GM21381 (cell line): ENCODE results near the gene HPSE.
"Not testable (repeated sequence)": the region's sequence is repeated elsewhere in the genome, so short reads cannot be mapped to it uniquely, and the experiment has no call there.

Experiments
- ATAC-seq: cut with Tn5 transposase; IDR thresholded peaks from one replicate; pipeline ENCODE4 v1.9.1; 2021; ENCODE audit warnings: mild to moderate bottlenecking, moderate library complexity; ENCODE audit not compliant: unreplicated experiment

The HPSE gene

GRCh38 chr4:83335701-83336100, 1.1 kb upstream of the HPSE start:
- no peak for ATAC-seq

- no peak for ATAC-seq
Measured at GRCh38 chr4:83331956-83332355, 2.7 kb downstream of the HPSE start.

GRCh38 chr4:83329521-83330110, 5.0 kb downstream of the HPSE start:
- ATAC-seq: no peak

GRCh38 chr4:83328521-83329187, 6.0 kb downstream of the HPSE start:
- no peak for ATAC-seq

- no peak for ATAC-seq
Measured at GRCh38 chr4:83326546-83326945, 8.1 kb downstream of the HPSE start.

- ATAC-seq: not testable (repeated sequence)
Measured at GRCh38 chr4:83325306-83325705, 9.3 kb downstream of the HPSE start.

GRCh38 chr4:83323136-83323535, 11.5 kb downstream of the HPSE start:
- ATAC-seq: no peak

- ATAC-seq: no peak
Measured at GRCh38 chr4:83320548-83320947, 14.1 kb downstream of the HPSE start.

- ATAC-seq: no peak
Measured at GRCh38 chr4:83318666-83319065, 16.0 kb downstream of the HPSE start.

- ATAC-seq: no peak
Measured at GRCh38 chr4:83317671-83318070, 17.0 kb downstream of the HPSE start.

- ATAC-seq: no peak
Measured at GRCh38 chr4:83316459-83317165, 18.0 kb downstream of the HPSE start.

GRCh38 chr4:83315341-83315870, 19.2 kb downstream of the HPSE start:
- ATAC-seq: no peak

GRCh38 chr4:83308672-83309071, 26.0 kb downstream of the HPSE start:
- ATAC-seq: no peak

GRCh38 chr4:83307920-83308319, 26.7 kb downstream of the HPSE start:
- ATAC-seq: no peak

- no peak for ATAC-seq
Measured at GRCh38 chr4:83305187-83305586, 29.5 kb downstream of the HPSE start.

GRCh38 chr4:83297548-83298260, 36.9 kb downstream of the HPSE start:
- ATAC-seq: no peak

GRCh38 chr4:83293305-83294046, 41.2 kb downstream of the HPSE start:
- no peak for ATAC-seq

- not testable (repeated sequence) for ATAC-seq
Measured at GRCh38 chr4:83290059-83290774, 44.4 kb downstream of the HPSE start.

GRCh38 chr4:83288381-83288780, 46.3 kb downstream of the HPSE start:
- ATAC-seq: not testable (repeated sequence)

GRCh38 chr4:83285055-83285407, 49.6 kb downstream of the HPSE start:
- ATAC-seq: peak; percentile 3
